Measurements from ENCODE around the gene DPPA5. TPM values are rescaled to one million over a fixed set of nuclear protein-coding genes. Genes with fewer than 3 reads are reported as not detected.

Gene DPPA5
- total RNA-seq, 1 donor from 2014 or later, result not detected

DNA sequence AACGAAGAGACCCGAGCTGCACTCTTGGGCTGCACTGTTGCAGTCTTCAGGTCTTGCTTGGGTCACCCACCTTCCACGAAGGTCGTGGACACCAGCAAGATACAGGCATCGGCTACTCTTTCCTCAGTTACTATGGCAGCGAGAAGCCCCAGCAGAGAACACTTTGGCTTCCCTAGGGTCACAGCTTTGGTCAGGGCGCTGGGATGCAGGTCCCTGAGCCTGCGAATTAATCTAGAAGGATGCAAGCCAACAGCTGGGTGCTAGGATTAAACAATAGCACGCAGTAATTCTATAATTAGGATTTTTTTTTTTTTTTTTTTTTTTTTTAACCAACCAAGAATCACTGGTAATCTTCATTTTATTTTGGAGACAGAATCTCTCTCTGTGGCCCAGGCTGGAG is 10.5 kb upstream of the DPPA5 start:
- DNase-seq (ENCODE audit: low read depth), result no peak
- no peak overlapping the region for H3K4me3 ChIP-seq (ENCODE audit: low read depth, low read length)
- no peak for TF ChIP-seq CTCF (conservative IDR thresholded peaks at IDR 0.05; ENCODE audit: low read depth, low read length)

DNA sequence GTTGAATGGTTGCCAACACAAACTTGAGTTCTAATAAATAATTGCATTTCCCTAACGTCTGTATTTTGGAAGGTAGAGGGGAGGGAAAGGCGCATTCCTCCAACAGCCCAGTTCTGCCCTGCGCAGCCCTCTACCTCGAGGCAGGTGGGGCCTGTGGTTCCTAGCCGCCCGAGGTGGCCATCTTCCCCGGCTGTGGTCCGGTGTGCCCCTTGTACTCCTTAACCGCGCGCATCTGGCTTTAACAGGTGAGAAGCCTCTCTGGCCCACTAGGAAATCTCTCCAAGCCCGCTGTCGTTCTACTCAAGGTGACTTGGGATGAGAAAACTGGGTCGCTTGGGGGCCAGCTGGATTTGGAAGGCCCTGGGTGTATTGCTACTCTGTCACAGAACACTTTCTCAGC is 10.0 kb upstream of the DPPA5 start:
- DNase-seq (ENCODE audit: low read depth), result no peak
- H3K4me3 ChIP-seq (ENCODE audit: low read depth, low read length), result no peak overlapping the region
- TF ChIP-seq CTCF (conservative IDR thresholded peaks at IDR 0.05; ENCODE audit: low read depth, low read length), result no peak

DNA sequence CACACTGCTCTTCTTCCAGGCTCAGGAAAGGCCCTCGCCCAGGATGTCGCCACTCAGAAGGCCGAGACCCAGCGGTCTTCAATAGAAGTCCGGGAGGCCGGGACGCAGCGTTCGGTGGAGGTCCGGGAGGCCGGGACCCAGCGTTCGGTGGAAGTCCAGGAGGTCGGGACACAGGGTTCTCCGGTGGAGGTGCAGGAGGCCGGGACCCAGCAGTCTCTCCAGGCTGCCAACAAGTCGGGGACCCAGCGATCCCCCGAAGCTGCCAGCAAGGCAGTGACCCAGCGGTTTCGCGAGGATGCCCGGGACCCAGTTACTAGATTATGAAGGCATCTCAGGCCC is 9.4 kb upstream of the DPPA5 start:
- no peak for TF ChIP-seq CTCF (conservative IDR thresholded peaks at IDR 0.05; ENCODE audit: low read depth, low read length)
- no peak for DNase-seq (ENCODE audit: low read depth)
- H3K4me3 ChIP-seq (ENCODE audit: low read depth, low read length), result no peak overlapping the region

GRCh38 chr6:73362869-73363536 is 8.9 kb upstream of the DPPA5 start:
- no peak for DNase-seq (ENCODE audit: low read depth)
- no peak for TF ChIP-seq CTCF (conservative IDR thresholded peaks at IDR 0.05; ENCODE audit: low read depth, low read length)
- no peak overlapping the region for H3K4me3 ChIP-seq (ENCODE audit: low read depth, low read length)

DNA sequence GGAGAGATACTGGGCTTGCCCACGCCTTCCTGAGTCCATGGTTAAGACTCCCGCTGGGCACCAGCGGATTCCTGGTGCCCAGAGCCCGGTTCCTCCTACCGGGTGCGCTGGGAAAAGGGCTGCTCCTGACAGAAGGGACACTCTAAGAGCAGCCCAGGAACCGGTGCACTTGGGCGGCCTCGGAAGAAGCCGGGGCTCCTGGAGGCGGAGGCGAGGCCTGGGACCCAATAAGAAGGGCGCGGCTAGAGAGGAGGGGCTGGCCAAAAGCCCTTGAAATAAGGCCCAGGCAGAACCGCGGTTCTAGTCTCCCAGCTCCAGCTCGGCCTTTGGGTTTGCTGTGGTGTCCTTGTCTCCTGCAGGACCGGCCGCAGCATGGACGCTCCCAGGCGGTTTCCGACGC is 8.3 kb upstream of the DPPA5 start, which contains the start of gene KHDC3L:
Gene KHDC3L (plus strand): TSS at position 301 of the 400 bp plus-strand sequence. CDS start 72 bp downstream, at position 373.
- no peak within 1 kb of the TSS for H3K4me3 ChIP-seq (ENCODE audit: low read depth, low read length)
- TF ChIP-seq CTCF (conservative IDR thresholded peaks at IDR 0.05; ENCODE audit: low read depth, low read length), result no peak
- DNase-seq (ENCODE audit: low read depth), result no peak

GRCh38 chr6:73349311-73349710 is 4.8 kb downstream of the DPPA5 start:
- no peak for DNase-seq (ENCODE audit: low read depth)
- TF ChIP-seq CTCF (conservative IDR thresholded peaks at IDR 0.05; ENCODE audit: low read depth, low read length), result no peak
- H3K4me3 ChIP-seq (ENCODE audit: low read depth, low read length), result no peak overlapping the region

- TF ChIP-seq CTCF (conservative IDR thresholded peaks at IDR 0.05; ENCODE audit: low read depth, low read length), result no peak
- H3K4me3 ChIP-seq (ENCODE audit: low read depth, low read length), result no peak overlapping the region
- no peak for DNase-seq (ENCODE audit: low read depth)
Observed at GRCh38 chr6:73348550-73349204, 5.4 kb downstream of the DPPA5 start.

All from epithelial cell of proximal tubule (primary cell).